NCI-H748 (cell line): Measurements from ENCODE around the gene RIC3.

Experiments used
- DNase-seq: peaks from one replicate; lab custom pipeline; 2025; ENCODE audit not compliant: unreplicated experiment; lab: John Stamatoyannopoulos, UW

RIC3 gene

GRCh38 chr11:8069771-8070170, 99.1 kb downstream of the RIC3 start:
- DNase-seq: no peak

- DNase-seq: no peak
Observed at GRCh38 chr11:8068605-8069221, 100.1 kb downstream of the RIC3 start.

- DNase-seq: no peak
Observed at GRCh38 chr11:8067929-8068575, 100.8 kb downstream of the RIC3 start.

- DNase-seq: no peak
Observed at GRCh38 chr11:8067567-8067928, 101.3 kb downstream of the RIC3 start.

- no peak for DNase-seq
Observed at GRCh38 chr11:8066911-8067455, 101.8 kb downstream of the RIC3 start.

- DNase-seq: no peak
Observed at GRCh38 chr11:8066036-8066910, 102.6 kb downstream of the RIC3 start.

GRCh38 chr11:8065031-8065430, 103.8 kb downstream of the RIC3 start:
- DNase-seq: no peak

GRCh38 chr11:8063324-8063723, 105.5 kb downstream of the RIC3 start:
- DNase-seq: no peak

GRCh38 chr11:8062781-8063257, 106.0 kb downstream of the RIC3 start:
- no peak for DNase-seq

GRCh38 chr11:8061555-8062428, 107.0 kb downstream of the RIC3 start:
- no peak for DNase-seq

- no peak for DNase-seq
Observed at GRCh38 chr11:8060801-8061554, 107.8 kb downstream of the RIC3 start.

- DNase-seq: no peak
Observed at GRCh38 chr11:8060146-8060719, 108.6 kb downstream of the RIC3 start.

GRCh38 chr11:8059571-8060011, 109.2 kb downstream of the RIC3 start:
- no peak for DNase-seq

GRCh38 chr11:8059030-8059429, 109.8 kb downstream of the RIC3 start:
- no peak for DNase-seq

- no peak for DNase-seq
Observed at GRCh38 chr11:8058216-8058615, 110.6 kb downstream of the RIC3 start.

- DNase-seq: no peak
Observed at GRCh38 chr11:8056810-8057463, 111.9 kb downstream of the RIC3 start.
